Stimulated activated CD4-positive, alpha-beta T cell treated with anti-CD3 and anti-CD28 coated beads, Interleukin-15, amount 100 ng/mL, for 48 hours (primary cell): ENCODE data around the gene NXPE3.
A peak's percentile ranks its signal among the peaks of the same experiment; 100 is the strongest.

Source experiments
- DNase-seq, 2 donors: peaks; one replicate each; pipeline ENCODE4 v3.0.0-alpha.2; 2020; ENCODE audit warnings: low read depth in 2 of 2

The NXPE3 gene

GRCh38 chr3:101828691-101829436 is 49.9 kb downstream of the NXPE3 start:
- DNase-seq = peak; percentile 37 to 47

GRCh38 chr3:101829437-101829830 is 50.4 kb downstream of the NXPE3 start:
- no peak for DNase-seq

- DNase-seq = no peak
Observed at GRCh38 chr3:101829874-101830273, 50.9 kb downstream of the NXPE3 start.

GRCh38 chr3:101833446-101833974 is 54.5 kb downstream of the NXPE3 start:
- no peak for DNase-seq

- DNase-seq = no peak
Observed at GRCh38 chr3:101835676-101836075, 56.7 kb downstream of the NXPE3 start.

GRCh38 chr3:101836160-101836559 is 57.1 kb downstream of the NXPE3 start:
- DNase-seq = no peak

GRCh38 chr3:101836652-101837598 is 57.9 kb downstream of the NXPE3 start:
- no peak for DNase-seq

GRCh38 chr3:101838691-101839090 is 59.7 kb downstream of the NXPE3 start:
- no peak for DNase-seq

GRCh38 chr3:101840066-101840465 is 61.1 kb downstream of the NXPE3 start:
- DNase-seq = no peak

GRCh38 chr3:101842245-101842934 is 63.4 kb downstream of the NXPE3 start:
- DNase-seq = no peak

- DNase-seq = no peak
Observed at GRCh38 chr3:101842935-101843330, 63.9 kb downstream of the NXPE3 start.

GRCh38 chr3:101845425-101845824 is 66.4 kb downstream of the NXPE3 start:
- no peak for DNase-seq

GRCh38 chr3:101846709-101847108 is 67.7 kb downstream of the NXPE3 start:
- no peak for DNase-seq

GRCh38 chr3:101847328-101847727 is 68.3 kb downstream of the NXPE3 start:
- DNase-seq = no peak

- no peak for DNase-seq
Observed at GRCh38 chr3:101848326-101848725, 69.3 kb downstream of the NXPE3 start.

- DNase-seq = peak; percentile 84 to 92
Observed at GRCh38 chr3:101848754-101849713, 70.0 kb downstream of the NXPE3 start, which contains the start of gene NFKBIZ. Gene NFKBIZ (plus strand): TSS chr3:101849514. CDS start chr3:101849629, 115 bp downstream.

- peak; percentile 30 to 41 for DNase-seq
Observed at GRCh38 chr3:101849714-101850245, 70.8 kb downstream of the NXPE3 start.

GRCh38 chr3:101850246-101851051 is 71.4 kb downstream of the NXPE3 start:
- peak; percentile 28 to 41 for DNase-seq

GRCh38 chr3:101851072-101851770 is 72.2 kb downstream of the NXPE3 start:
- DNase-seq = no peak
